OCI-LY3 (cell line): ENCODE results near the gene ANKUB1.
A peak's percentile ranks its signal among the peaks of the same experiment; 100 is the strongest.

Experiments used
- H2AFZ ChIP-seq: fragments of 200-600, 300-600 bp; shearing (Covaris generic); 2 replicates; pipeline ENCODE4 v1.6.0; 2014; ENCODE audit warnings: antibody characterized with exemption, low read depth, low read length
- H3K27ac ChIP-seq: fragments of 200-600, 300-600 bp; sonication (generic); 2 replicates; pipeline ENCODE4 v1.5.1; 2014; ENCODE audit warnings: mild to moderate bottlenecking, low read length, moderate library complexity, mixed read lengths
- H3K27me3 ChIP-seq: fragments of 200-600, 300-600 bp; sonication (generic); 2 replicates; pipeline ENCODE4 v1.6.1; 2014; ENCODE audit warnings: low read depth, low read length, mixed read lengths
- H3K36me3 ChIP-seq: fragments of 200-600, 300-600 bp; sonication (generic); replicated peaks from 2 replicates; pipeline ENCODE3; 2014; ENCODE audit warnings: low read depth, low read length, mixed read lengths
- H3K4me1 ChIP-seq: fragments of 300-600, 200-600 bp; sonication (generic); 2 replicates; pipeline ENCODE4 v1.6.1; 2014; ENCODE audit warnings: low read length, mixed read lengths
- H3K4me2 ChIP-seq: fragments of 200-600, 300-600 bp; sonication (generic); 2 replicates; pipeline ENCODE4 v1.6.1; 2014; ENCODE audit warnings: low read length, mixed read lengths
- H3K4me3 ChIP-seq: fragments of 300-600, 200-600 bp; sonication (generic); 2 replicates; pipeline ENCODE4 v1.5.1; 2014; ENCODE audit warnings: antibody characterized with exemption, mild to moderate bottlenecking, low read length, moderate library complexity
- H3K79me2 ChIP-seq: fragments of 300-600, 200-600 bp; shearing (Covaris generic); 2 replicates; pipeline ENCODE4 v1.6.1; 2014; ENCODE audit warnings: mild to moderate bottlenecking, low read length, mixed read lengths
- H3K9ac ChIP-seq: fragments of 300-600, 200-600 bp; shearing (Covaris generic); 2 replicates; pipeline ENCODE4 v1.6.0; 2014; ENCODE audit warnings: mild to moderate bottlenecking, low read length, moderate library complexity
- H3K9me3 ChIP-seq: fragments of 200-600, 300-600 bp; shearing (Covaris generic); 2 replicates; pipeline ENCODE4 v1.6.1; 2014; ENCODE audit warnings: low read length, mixed read lengths; ENCODE audit not compliant: insufficient read depth
- H4K20me1 ChIP-seq: fragments of 200-600, 300-600 bp; sonication (generic); 2 replicates; pipeline ENCODE4 v1.6.1; 2016; ENCODE audit warnings: low read length, mixed read lengths; ENCODE audit not compliant: insufficient read depth
- CTCF ChIP-seq: fragments of 200-600, 300-600 bp; sonication (generic); IDR thresholded peaks from 2 replicates; pipeline ENCODE4 v1.5.1; 2014; ENCODE audit warnings: antibody characterized with exemption, low read length, low read depth
- EZH2phosphoT487 ChIP-seq: fragments of 200-600 bp; shearing (Covaris generic); IDR thresholded peaks from 2 replicates; pipeline ENCODE4 v1.6.1; 2018; ENCODE audit warnings: antibody characterized with exemption, mixed run types, low read depth

The ANKUB1 gene

GRCh38 chr3:149764302-149764701 is 28.1 kb downstream of the ANKUB1 start:
- Histone ChIP-seq H3K27ac (no peak overlapping the region), H3K36me3 (no peaks in the 10 kb centered on the region), H3K4me1 (no peaks in the 10 kb centered on the region), H3K9ac (no peak overlapping the region), H4K20me1 (no peaks in the 10 kb centered on the region), H2AFZ (no peak overlapping the region), H3K9me3 (no peaks in the 10 kb centered on the region), H3K79me2 (no peaks in the 10 kb centered on the region), H3K27me3 (peaks cover 44% of the 10 kb centered on the region), H3K4me3 (no peak overlapping the region), H3K4me2 (no peak overlapping the region)
- TF ChIP-seq EZH2phosphoT487 (no peak), CTCF (no peak)

- Histone ChIP-seq H4K20me1 (no peaks in the 10 kb centered on the region), H3K79me2 (no peaks in the 10 kb centered on the region), H3K36me3 (no peaks in the 10 kb centered on the region), H3K4me2 (no peak overlapping the region), H3K9ac (no peak overlapping the region), H3K9me3 (no peaks in the 10 kb centered on the region), H3K27ac (no peak overlapping the region), H3K4me3 (no peak overlapping the region), H3K27me3 (peaks cover 42% of the 10 kb centered on the region), H2AFZ (no peak overlapping the region), H3K4me1 (no peaks in the 10 kb centered on the region)
- TF ChIP-seq EZH2phosphoT487 = no peak
- no peak for TF ChIP-seq CTCF
These were observed 28.7 kb downstream of the ANKUB1 start for GRCh38 chr3:149763565-149764195.

GRCh38 chr3:149753717-149754116 is 38.6 kb downstream of the ANKUB1 start:
- H2AFZ ChIP-seq = peak overlapping the region; percentile 100
- H3K27ac ChIP-seq = no peak overlapping the region

GRCh38 chr3:149752788-149753136 is 39.6 kb downstream of the ANKUB1 start:
- H3K4me2 ChIP-seq = peak overlapping the region; percentile 89
- TF ChIP-seq EZH2phosphoT487 (no peak), CTCF (no peak)
- peaks cover 10% of the 10 kb centered on the region for H3K79me2 ChIP-seq
- no peaks in the 10 kb centered on the region for H3K9me3 ChIP-seq
- no peaks in the 10 kb centered on the region for H4K20me1 ChIP-seq
- peak overlapping the region; percentile 78 for H3K9ac ChIP-seq
- H3K4me1 ChIP-seq = peaks cover 10% of the 10 kb centered on the region
- peak overlapping the region; percentile 96 for H3K4me3 ChIP-seq
- H3K27me3 ChIP-seq = no peaks in the 10 kb centered on the region
- H3K27ac ChIP-seq = peak overlapping the region; percentile 16; the same call in 1 of the 2 replicates
- no peaks in the 10 kb centered on the region for H3K36me3 ChIP-seq
- peak overlapping the region; percentile 100 for H2AFZ ChIP-seq

More at GRCh38 chr3:149753717-149754116, 38.6 kb downstream of the ANKUB1 start:
- no peak overlapping the region for H3K9ac ChIP-seq
- H3K79me2 ChIP-seq = peaks cover 10% of the 10 kb centered on the region
- H3K4me1 ChIP-seq = peaks cover 10% of the 10 kb centered on the region
- no peak for TF ChIP-seq EZH2phosphoT487
- TF ChIP-seq CTCF = no peak
- H4K20me1 ChIP-seq = no peaks in the 10 kb centered on the region
- no peaks in the 10 kb centered on the region for H3K36me3 ChIP-seq
- H3K4me3 ChIP-seq = no peak overlapping the region
- H3K4me2 ChIP-seq = no peak overlapping the region
- no peaks in the 10 kb centered on the region for H3K27me3 ChIP-seq
- no peaks in the 10 kb centered on the region for H3K9me3 ChIP-seq
